HEK293 (cell line): Measurements from ENCODE around the gene HOXA6.

ENCODE experiments used
- EGR2 ChIP-seq: fragments of 450-650 bp; formaldehyde crosslinking; IDR thresholded peaks from 2 replicates; pipeline ENCODE4 v1.5.1; 2016; ENCODE audit warnings: low read depth, missing biosample characterization, missing genetic modification characterization
- KLF1 ChIP-seq: fragments of 450-650 bp; formaldehyde crosslinking; IDR thresholded peaks from 2 replicates; pipeline ENCODE4 v1.5.1; 2016; ENCODE audit warnings: missing biosample characterization, missing genetic modification characterization
- KLF9 ChIP-seq: fragments of 450-650 bp; formaldehyde crosslinking; IDR thresholded peaks from 2 replicates; pipeline ENCODE4 v1.5.1; 2016; ENCODE audit warnings: missing biosample characterization, missing genetic modification characterization, low read depth
- PRDM2 ChIP-seq: fragments of 450-650 bp; formaldehyde crosslinking; IDR thresholded peaks from 2 replicates; pipeline ENCODE4 v1.5.1; 2016; ENCODE audit warnings: missing biosample characterization, missing genetic modification characterization, borderline replicate concordance
- WT1 ChIP-seq: fragments of 450-650 bp; formaldehyde crosslinking; IDR thresholded peaks from 2 replicates; pipeline ENCODE4 v1.5.1; 2016; ENCODE audit warnings: missing biosample characterization, missing genetic modification characterization
- YY2 ChIP-seq: fragments of 450-650 bp; formaldehyde crosslinking; IDR thresholded peaks from 2 replicates; pipeline ENCODE4 v1.5.1; 2016; ENCODE audit warnings: missing biosample characterization, missing genetic modification characterization
- ZBTB44 ChIP-seq: fragments of 450-650 bp; IDR thresholded peaks from 2 replicates; pipeline ENCODE4 v1.5.1; 2018; ENCODE audit warnings: missing biosample characterization, mild to moderate bottlenecking, missing genetic modification characterization
- ZNF121 ChIP-seq: fragments of 450-650 bp; formaldehyde crosslinking; IDR thresholded peaks from 2 replicates; pipeline ENCODE4 v1.5.1; 2016; ENCODE audit warnings: missing biosample characterization, missing genetic modification characterization
- ZNF214 ChIP-seq: fragments of 450-650 bp; formaldehyde crosslinking; IDR thresholded peaks from 2 replicates; pipeline ENCODE4 v1.5.1; 2017; ENCODE audit warnings: missing biosample characterization, mild to moderate bottlenecking, missing genetic modification characterization, borderline replicate concordance
- ZNF24 ChIP-seq: fragments of 450-650 bp; formaldehyde crosslinking; IDR thresholded peaks from 2 replicates; pipeline ENCODE4 v1.5.1; 2016; ENCODE audit warnings: missing biosample characterization, missing genetic modification characterization
- ZNF248 ChIP-seq: fragments of 450-650 bp; formaldehyde crosslinking; IDR thresholded peaks from 2 replicates; pipeline ENCODE4 v1.5.1; 2017; ENCODE audit warnings: missing biosample characterization, missing genetic modification characterization
- ZNF398 ChIP-seq: fragments of 450-650 bp; formaldehyde crosslinking; IDR thresholded peaks from 2 replicates; pipeline ENCODE4 v1.5.1; 2017; ENCODE audit warnings: missing biosample characterization, missing genetic modification characterization
- ZNF416 ChIP-seq: fragments of 450-650 bp; formaldehyde crosslinking; IDR thresholded peaks from 2 replicates; pipeline ENCODE4 v1.5.1; 2016; ENCODE audit warnings: missing biosample characterization, missing genetic modification characterization
- ZNF529 ChIP-seq: fragments of 450-650 bp; formaldehyde crosslinking; IDR thresholded peaks from 2 replicates; pipeline ENCODE4 v1.5.1; 2017; ENCODE audit warnings: missing genetic modification characterization, missing biosample characterization; ENCODE audit not compliant: insufficient replicate concordance
- ZNF530 ChIP-seq: fragments of 450-650 bp; formaldehyde crosslinking; IDR thresholded peaks from 2 replicates; pipeline ENCODE4 v1.5.1; 2016; ENCODE audit warnings: low read depth, missing biosample characterization, missing genetic modification characterization
- ZNF560 ChIP-seq: fragments of 450-650 bp; formaldehyde crosslinking; IDR thresholded peaks from 2 replicates; pipeline ENCODE4 v1.5.1; 2017; ENCODE audit warnings: missing biosample characterization, missing genetic modification characterization, borderline replicate concordance
- ZNF561 ChIP-seq: fragments of 450-650 bp; IDR thresholded peaks from 2 replicates; pipeline ENCODE4 v1.5.1; 2018; ENCODE audit warnings: missing biosample characterization, missing genetic modification characterization, borderline replicate concordance
- ZNF596 ChIP-seq: fragments of 450-650 bp; IDR thresholded peaks from 2 replicates; pipeline ENCODE4 v1.5.0; 2018; ENCODE audit warnings: missing biosample characterization, mild to moderate bottlenecking, missing genetic modification characterization, moderate library complexity
- ZNF707 ChIP-seq: fragments of 450-650 bp; formaldehyde crosslinking; IDR thresholded peaks from 2 replicates; pipeline ENCODE4 v1.5.1; 2016; ENCODE audit warnings: missing biosample characterization, missing genetic modification characterization
- ZSCAN30 ChIP-seq: fragments of 450-650 bp; IDR thresholded peaks from 2 replicates; pipeline ENCODE4 v1.5.1; 2018; ENCODE audit warnings: missing biosample characterization, mild to moderate bottlenecking, missing genetic modification characterization, moderate library complexity
- TF ChIP-seq, protein P1 (sequence below): fragments of 450-650 bp; formaldehyde crosslinking; IDR thresholded peaks from 2 replicates; pipeline ENCODE4 v1.5.1; 2016; ENCODE audit warnings: missing biosample characterization, missing genetic modification characterization
- TF ChIP-seq, protein P2 (sequence below): fragments of 450-650 bp; formaldehyde crosslinking; IDR thresholded peaks from 2 replicates; pipeline ENCODE4 v1.5.1; 2016; ENCODE audit warnings: missing biosample characterization, missing genetic modification characterization
- TF ChIP-seq, protein P3 (sequence below): fragments of 450-650 bp; formaldehyde crosslinking; IDR thresholded peaks from 2 replicates; pipeline ENCODE4 v1.5.1; 2016; ENCODE audit warnings: missing biosample characterization, missing genetic modification characterization
- TF ChIP-seq, protein P4 (sequence below): fragments of 450-650 bp; formaldehyde crosslinking; IDR thresholded peaks from 2 replicates; pipeline ENCODE4 v1.5.1; 2017; ENCODE audit warnings: missing biosample characterization, mild to moderate bottlenecking, missing genetic modification characterization, moderate library complexity

The HOXA6 gene

GRCh38 chr7:27140126-27140857, 7.3 kb downstream of the HOXA6 start (continued):
- TF ChIP-seq, protein P1, sequence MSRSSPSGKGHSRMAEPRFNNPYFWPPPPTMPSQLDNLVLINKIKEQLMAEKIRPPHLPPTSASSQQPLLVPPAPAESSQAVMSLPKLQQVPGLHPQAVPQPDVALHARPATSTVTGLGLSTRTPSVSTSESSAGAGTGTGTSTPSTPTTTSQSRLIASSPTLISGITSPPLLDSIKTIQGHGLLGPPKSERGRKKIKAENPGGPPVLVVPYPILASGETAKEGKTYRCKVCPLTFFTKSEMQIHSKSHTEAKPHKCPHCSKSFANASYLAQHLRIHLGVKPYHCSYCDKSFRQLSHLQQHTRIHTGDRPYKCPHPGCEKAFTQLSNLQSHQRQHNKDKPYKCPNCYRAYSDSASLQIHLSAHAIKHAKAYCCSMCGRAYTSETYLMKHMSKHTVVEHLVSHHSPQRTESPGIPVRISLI (tag by site-specific recombination) = no peak
- peak; percentile 21; the same call in 1 of the 2 replicates for TF ChIP-seq ZNF561 (tag by site-specific recombination)
- TF ChIP-seq ZNF530 (tag by site-specific recombination) = no peak
- no peak for TF ChIP-seq ZNF560
- TF ChIP-seq, protein P2, sequence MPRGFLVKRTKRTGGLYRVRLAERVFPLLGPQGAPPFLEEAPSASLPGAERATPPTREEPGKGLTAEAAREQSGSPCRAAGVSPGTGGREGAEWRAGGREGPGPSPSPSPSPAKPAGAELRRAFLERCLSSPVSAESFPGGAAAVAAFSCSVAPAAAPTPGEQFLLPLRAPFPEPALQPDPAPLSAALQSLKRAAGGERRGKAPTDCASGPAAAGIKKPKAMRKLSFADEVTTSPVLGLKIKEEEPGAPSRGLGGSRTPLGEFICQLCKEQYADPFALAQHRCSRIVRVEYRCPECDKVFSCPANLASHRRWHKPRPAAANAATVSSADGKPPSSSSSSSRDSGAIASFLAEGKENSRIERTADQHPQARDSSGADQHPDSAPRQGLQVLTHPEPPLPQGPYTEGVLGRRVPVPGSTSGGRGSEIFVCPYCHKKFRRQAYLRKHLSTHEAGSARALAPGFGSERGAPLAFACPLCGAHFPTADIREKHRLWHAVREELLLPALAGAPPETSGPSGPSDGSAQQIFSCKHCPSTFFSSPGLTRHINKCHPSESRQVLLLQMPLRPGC (tag by site-specific recombination) = peak; percentile 41; the same call in 1 of the 2 replicates
- TF ChIP-seq ZNF707 = no peak
- no peak for TF ChIP-seq EGR2 (tag by site-specific recombination)
- TF ChIP-seq ZNF529 (tag by site-specific recombination) = no peak
- no peak for TF ChIP-seq ZNF248 (tag by site-specific recombination)
- TF ChIP-seq YY2 = no peak
- TF ChIP-seq, protein P3, sequence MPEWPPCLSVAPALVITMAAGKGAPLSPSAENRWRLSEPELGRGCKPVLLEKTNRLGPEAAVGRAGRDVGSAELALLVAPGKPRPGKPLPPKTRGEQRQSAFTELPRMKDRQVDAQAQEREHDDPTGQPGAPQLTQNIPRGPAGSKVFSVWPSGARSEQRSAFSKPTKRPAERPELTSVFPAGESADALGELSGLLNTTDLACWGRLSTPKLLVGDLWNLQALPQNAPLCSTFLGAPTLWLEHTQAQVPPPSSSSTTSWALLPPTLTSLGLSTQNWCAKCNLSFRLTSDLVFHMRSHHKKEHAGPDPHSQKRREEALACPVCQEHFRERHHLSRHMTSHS (tag by site-specific recombination) = no peak
- TF ChIP-seq PRDM2 = no peak
- no peak for TF ChIP-seq KLF1 (tag by site-specific recombination)
- no peak for TF ChIP-seq ZNF596 (tag by site-specific recombination)
- peak; percentile 59 for TF ChIP-seq ZBTB44 (tag by site-specific recombination)
- no peak for TF ChIP-seq ZNF416 (tag by site-specific recombination)
- no peak for TF ChIP-seq KLF9 (tag by site-specific recombination)
- TF ChIP-seq ZNF24 (tag by site-specific recombination) = peak; percentile 63; the same call in 1 of the 2 replicates
- no peak for TF ChIP-seq ZNF214 (tag by site-specific recombination)
- peak; percentile 97 for TF ChIP-seq WT1 (tag by site-specific recombination)
- TF ChIP-seq ZNF398 (tag by site-specific recombination) = no peak
- peak; percentile 20; the same call in 1 of the 2 replicates for TF ChIP-seq ZSCAN30 (tag by site-specific recombination)
- TF ChIP-seq, protein P4, sequence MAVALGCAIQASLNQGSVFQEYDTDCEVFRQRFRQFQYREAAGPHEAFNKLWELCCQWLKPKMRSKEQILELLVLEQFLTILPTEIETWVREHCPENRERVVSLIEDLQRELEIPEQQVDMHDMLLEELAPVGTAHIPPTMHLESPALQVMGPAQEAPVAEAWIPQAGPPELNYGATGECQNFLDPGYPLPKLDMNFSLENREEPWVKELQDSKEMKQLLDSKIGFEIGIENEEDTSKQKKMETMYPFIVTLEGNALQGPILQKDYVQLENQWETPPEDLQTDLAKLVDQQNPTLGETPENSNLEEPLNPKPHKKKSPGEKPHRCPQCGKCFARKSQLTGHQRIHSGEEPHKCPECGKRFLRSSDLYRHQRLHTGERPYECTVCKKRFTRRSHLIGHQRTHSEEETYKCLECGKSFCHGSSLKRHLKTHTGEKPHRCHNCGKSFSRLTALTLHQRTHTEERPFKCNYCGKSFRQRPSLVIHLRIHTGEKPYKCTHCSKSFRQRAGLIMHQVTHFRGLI (tag by site-specific recombination) = no peak; the same call in 1 of the 2 replicates
- TF ChIP-seq ZNF121 = no peak
